ENCODE data around the gene LEF1.
A peak's percentile ranks its signal among the peaks of the same experiment; 100 is the strongest.

The LEF1 gene

DNA sequence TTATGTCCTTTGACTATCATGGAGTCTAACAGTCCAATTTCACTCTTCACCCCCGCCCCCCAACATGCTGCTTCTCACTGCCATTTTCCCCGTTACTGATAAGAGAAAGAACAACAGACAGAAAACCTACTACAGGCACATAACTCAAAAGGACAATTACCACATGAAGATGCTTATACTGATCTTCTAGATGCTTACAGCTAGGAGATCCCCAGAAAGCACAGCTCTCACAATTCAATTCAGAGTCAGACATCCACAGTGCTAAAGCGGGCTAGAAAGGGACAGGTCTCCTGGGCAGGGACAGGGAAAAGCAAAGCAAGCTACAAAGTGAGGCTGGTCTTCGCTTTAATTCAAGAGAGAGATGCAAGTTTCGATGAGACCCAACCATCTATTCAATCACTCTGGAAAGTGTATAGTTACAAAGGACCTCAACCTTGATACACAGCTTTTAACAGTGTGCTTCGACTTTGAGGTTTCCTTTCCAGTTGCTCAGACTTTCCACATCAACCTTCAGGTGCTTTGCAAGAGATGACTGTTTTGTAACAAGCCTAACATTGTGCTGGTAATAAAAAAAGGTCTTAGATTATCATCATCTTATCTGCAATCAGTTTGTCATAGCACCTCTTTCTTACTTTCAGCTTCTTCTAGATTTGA, 60.9 kb downstream of the LEF1 start:
- H3K36me3 Mint-ChIP-seq, result peaks cover 70% of the 10 kb centered on the region
- H3K4me1 Mint-ChIP-seq, result peaks cover 92% of the 10 kb centered on the region
- DNase-seq, result peak; percentile 61
- H3K27me3 Mint-ChIP-seq, result no peaks in the 10 kb centered on the region
- no peaks in the 10 kb centered on the region for H3K9me3 Mint-ChIP-seq
- H3K4me3 Mint-ChIP-seq, result peak overlapping the region; percentile 58
- H3K27ac Mint-ChIP-seq, result peak overlapping the region; percentile 94
- CTCF ChIA-PET, result interaction anchor here (0.7 to 2.1 kb wide), 11 partner anchors 10 to 402 kb away, joined by 3 to 9 read pairs (median 3); no protein-coding TSS in a partner anchor

DNA sequence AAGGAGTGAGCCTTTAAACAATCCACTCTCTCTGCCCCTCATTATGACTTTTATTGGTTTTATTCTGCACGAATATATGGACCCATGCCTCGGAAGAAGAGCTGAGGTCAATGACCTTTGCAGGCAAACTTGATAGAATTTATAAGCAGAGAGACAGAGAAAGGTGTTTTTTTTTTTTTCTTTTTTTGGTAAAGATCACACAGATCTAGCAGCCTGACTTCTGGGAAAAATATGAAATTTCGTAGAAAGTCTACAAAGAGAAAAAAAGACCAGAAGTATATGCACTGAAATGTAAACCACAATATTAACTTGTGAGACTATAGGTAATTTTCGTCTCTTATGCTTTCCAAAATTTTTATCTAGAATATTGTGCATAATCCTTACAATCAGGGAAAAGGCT, 61.6 kb downstream of the LEF1 start:
- H3K27ac Mint-ChIP-seq, result peak overlapping the region; percentile 94
- H3K36me3 Mint-ChIP-seq, result peaks cover 71% of the 10 kb centered on the region
- DNase-seq, result no peak
- H3K4me1 Mint-ChIP-seq, result peaks cover 92% of the 10 kb centered on the region
- no peaks in the 10 kb centered on the region for H3K9me3 Mint-ChIP-seq
- CTCF ChIA-PET, result interaction anchor here (0.7 to 2.1 kb wide), 6 partner anchors 9 to 77 kb away, joined by 3 to 9 read pairs (median 4); no protein-coding TSS in a partner anchor
- H3K4me3 Mint-ChIP-seq, result peak overlapping the region; percentile 18
- no peaks in the 10 kb centered on the region for H3K27me3 Mint-ChIP-seq

DNA sequence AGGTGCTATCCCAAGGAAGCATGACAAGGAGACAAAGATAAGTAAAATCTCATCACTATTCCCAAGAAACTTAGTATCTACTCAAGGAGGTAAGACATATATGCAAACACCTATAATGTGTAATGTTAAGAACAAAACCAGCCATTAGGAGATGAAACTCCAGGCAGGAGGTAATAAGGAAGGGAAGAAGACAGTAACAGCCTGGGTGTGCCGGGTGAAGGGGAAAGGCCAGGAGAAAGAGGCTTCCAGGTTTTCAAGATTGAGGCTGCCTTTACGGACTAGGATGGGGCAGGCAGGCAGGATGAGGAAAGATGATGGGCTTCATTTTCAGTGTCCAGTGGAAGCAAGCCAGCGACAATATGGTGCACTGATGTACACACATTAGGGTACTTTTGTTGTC, 62.5 kb downstream of the LEF1 start:
- Mint-ChIP-seq H3K9me3 (no peaks in the 10 kb centered on the region), H3K36me3 (peaks cover 72% of the 10 kb centered on the region), H3K4me1 (peaks cover 92% of the 10 kb centered on the region), H3K4me3 (peak overlapping the region; percentile 18), H3K27me3 (no peaks in the 10 kb centered on the region), H3K27ac (peak overlapping the region; percentile 94)
- DNase-seq, result no peak
- CTCF ChIA-PET, result interaction anchor here (0.7 kb wide), 1 partner anchor 63 kb away, joined by 3 read pairs; no protein-coding TSS in a partner anchor

DNA sequence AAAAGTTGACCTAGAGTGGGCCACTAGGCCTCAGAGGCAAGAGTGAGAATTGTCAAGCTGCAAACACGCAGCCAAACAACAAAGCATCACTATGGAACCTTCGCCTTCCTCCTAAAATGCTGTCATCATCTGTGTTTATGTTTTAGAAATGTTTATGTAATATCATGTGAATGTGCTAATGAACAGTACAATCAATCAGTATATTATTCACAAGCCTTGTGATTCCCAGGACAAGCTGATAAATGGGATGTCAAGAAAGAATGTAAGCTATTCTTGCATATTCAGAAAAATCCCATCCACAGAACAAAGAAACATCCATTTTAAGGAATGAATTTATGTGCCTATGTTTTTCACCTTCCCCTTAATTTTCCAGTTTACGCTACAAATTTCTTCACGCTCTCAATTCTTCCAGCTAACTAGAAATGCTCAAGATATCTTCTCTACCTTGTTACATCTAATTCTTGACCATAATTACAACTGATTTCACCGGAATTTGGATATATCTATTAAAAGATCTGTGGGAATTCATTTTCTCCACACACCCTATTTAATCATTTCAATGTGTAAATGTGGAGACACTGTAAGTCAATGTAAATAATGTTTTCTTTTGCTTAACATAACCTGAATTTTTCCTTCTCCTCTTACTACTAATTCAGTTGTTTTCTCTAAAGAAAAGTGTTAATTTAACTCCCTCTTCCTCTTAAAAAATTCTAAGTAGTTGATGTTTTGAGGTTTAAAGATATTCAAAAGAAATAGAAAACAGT, 65.5 kb downstream of the LEF1 start:
- peaks cover 87% of the 10 kb centered on the region for H3K4me1 Mint-ChIP-seq
- no peaks in the 10 kb centered on the region for H3K27me3 Mint-ChIP-seq
- no peak overlapping the region for H3K4me3 Mint-ChIP-seq
- CTCF ChIA-PET, result interaction anchor here (0.6 to 1.1 kb wide), 3 partner anchors 8 to 501 kb away, joined by 3 to 5 read pairs (median 4); no protein-coding TSS in a partner anchor
- H3K36me3 Mint-ChIP-seq, result peaks cover 64% of the 10 kb centered on the region
- H3K9me3 Mint-ChIP-seq, result no peaks in the 10 kb centered on the region
- DNase-seq, result no peak
- peak overlapping the region; percentile 66 for H3K27ac Mint-ChIP-seq

DNA sequence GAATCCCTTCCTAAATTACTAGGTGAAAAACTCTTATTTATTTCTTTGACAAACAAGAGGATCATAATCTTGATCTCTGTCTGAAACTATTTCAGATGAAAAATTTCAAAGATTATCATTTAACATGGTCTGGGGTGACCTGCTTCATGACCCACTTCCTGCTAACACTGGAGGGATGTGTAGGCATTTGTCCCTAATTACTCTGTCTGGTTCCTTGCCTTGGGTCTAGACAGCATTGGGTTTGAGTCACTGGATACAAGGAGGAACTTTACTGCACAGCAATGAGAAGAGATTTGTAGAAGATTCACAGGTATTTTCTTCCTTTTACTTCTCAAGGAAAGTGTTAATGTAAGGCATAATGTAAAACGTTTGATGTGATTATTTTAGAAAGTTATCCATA, 67.9 kb downstream of the LEF1 start:
- Mint-ChIP-seq H3K27ac (peak overlapping the region; percentile 71), H3K4me3 (no peak overlapping the region), H3K36me3 (peaks cover 77% of the 10 kb centered on the region), H3K9me3 (no peaks in the 10 kb centered on the region), H3K27me3 (no peaks in the 10 kb centered on the region), H3K4me1 (peaks cover 89% of the 10 kb centered on the region)
- CTCF ChIA-PET, result interaction anchor here (1.5 to 2.4 kb wide), 2 partner anchors 70 to 81 kb away, joined by 3 to 8 read pairs; no protein-coding TSS in a partner anchor
- no peak for DNase-seq

DNA sequence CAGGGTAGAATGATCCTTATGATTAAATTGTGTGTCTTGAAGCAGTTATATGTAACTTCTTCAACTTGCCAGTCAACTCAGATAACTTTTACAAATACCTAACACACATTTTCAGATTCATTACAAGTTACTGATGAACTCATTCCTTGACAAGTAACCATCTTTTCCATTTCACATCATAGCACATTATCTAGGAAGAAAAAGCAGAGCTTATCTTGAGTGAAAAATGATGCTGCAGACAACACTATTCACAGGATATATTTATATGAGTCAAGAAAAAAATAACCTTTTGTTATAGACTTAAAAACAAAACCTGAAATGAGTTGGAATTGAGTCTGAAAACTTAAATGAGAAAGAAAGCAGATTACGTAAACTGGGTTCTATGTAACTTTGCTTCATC, 68.9 kb downstream of the LEF1 start:
- CTCF ChIA-PET, result interaction anchor here (1.5 to 2.4 kb wide), 3 partner anchors 28 to 80 kb away, joined by 3 to 8 read pairs (median 4); no protein-coding TSS in a partner anchor
- Mint-ChIP-seq H3K27ac (no peak overlapping the region), H3K27me3 (no peaks in the 10 kb centered on the region), H3K9me3 (no peaks in the 10 kb centered on the region), H3K36me3 (peaks cover 83% of the 10 kb centered on the region), H3K4me3 (no peak overlapping the region), H3K4me1 (peaks cover 91% of the 10 kb centered on the region)
- no peak for DNase-seq

DNA sequence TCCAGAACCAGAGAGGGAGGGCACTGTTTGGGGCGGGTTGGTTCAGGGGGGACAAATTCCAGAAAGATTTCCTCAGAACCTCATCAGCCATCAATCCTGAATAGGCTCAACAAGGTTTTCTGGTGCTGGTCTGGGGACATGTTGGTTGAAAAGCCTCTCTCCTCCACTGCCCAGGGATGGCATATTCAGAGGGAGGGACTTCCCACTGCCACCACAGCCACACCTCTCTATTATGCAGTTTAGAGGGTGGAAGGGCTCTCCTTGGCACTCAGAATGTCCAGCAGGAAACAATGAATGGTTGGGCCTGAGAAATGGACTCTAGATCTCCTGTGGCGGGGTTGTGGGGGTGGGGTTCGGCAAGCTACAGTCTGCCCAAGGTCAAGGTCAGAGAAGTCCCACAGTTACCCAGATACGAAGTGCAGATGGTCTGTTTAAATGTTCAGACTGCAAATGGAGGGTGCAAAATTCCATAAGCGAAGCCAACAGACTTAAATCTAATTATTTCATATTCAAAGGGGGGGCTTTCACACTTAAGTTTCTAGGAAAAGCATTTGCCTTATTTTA, 70.7 kb downstream of the LEF1 start:
- Mint-ChIP-seq H3K4me1 (peaks cover 93% of the 10 kb centered on the region), H3K27me3 (no peaks in the 10 kb centered on the region), H3K4me3 (no peak overlapping the region), H3K27ac (peak overlapping the region; percentile 76), H3K9me3 (no peaks in the 10 kb centered on the region), H3K36me3 (peaks cover 85% of the 10 kb centered on the region)
- DNase-seq, result no peak
- CTCF ChIA-PET, result interaction anchor here (0.7 to 1.0 kb wide), 4 partner anchors 9 to 17 kb away, joined by 3 to 4 read pairs (median 4); no protein-coding TSS in a partner anchor

DNA sequence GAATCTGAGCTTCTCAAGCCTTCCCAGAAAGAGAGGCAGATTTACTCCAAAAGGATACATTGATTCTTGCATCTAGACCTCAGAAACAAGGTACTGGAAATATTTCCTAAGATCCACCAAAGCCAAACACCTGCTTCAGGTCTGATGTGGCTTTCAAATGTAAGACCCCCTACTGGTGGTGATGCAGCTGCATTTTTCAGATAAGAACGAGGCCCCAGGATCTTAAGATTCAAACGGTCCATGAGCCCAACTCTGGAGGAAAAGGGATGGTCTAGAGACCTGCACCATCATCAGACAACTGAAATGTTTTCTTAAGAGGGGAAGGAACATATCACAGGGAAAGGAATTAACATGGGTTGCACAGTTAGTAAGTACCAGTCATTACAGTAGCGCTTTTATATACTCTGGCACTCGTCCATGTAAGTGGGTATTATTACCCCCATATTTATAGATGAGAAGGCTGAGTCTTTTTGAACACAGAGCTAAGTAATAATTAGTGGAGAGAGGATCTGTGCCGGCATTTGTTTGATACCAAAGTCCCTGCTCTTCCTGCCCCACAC, 73.7 kb downstream of the LEF1 start:
- peak overlapping the region; percentile 60 for H3K27ac Mint-ChIP-seq
- H3K27me3 Mint-ChIP-seq, result no peaks in the 10 kb centered on the region
- H3K9me3 Mint-ChIP-seq, result no peaks in the 10 kb centered on the region
- no peak for DNase-seq
- peaks cover 86% of the 10 kb centered on the region for H3K4me1 Mint-ChIP-seq
- peaks cover 69% of the 10 kb centered on the region for H3K36me3 Mint-ChIP-seq
- CTCF ChIA-PET, result interaction anchor here (0.9 to 1.5 kb wide), 6 partner anchors 8 to 87 kb away, joined by 3 to 4 read pairs (median 3); no protein-coding TSS in a partner anchor
- no peak overlapping the region for H3K4me3 Mint-ChIP-seq

DNA sequence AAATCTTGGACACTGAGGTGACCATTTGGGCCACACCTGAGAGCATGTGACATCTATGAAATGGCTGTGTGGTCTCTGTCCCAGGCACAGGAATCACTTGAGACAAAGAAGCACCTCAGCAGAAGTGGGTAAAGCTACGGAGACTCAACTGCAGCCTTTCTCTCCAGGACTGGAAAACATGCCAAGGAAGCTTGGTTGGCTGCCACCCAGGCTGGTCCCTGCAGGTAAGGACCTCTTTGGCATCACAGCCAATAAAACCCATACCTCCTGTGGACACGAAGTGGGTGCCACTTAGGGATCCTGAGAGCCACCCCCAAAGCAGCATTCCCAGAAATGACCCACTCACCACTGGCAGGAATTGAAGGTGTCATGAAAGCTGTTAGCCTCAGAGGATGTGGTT, 74.6 kb downstream of the LEF1 start:
- no peaks in the 10 kb centered on the region for H3K27me3 Mint-ChIP-seq
- peaks cover 71% of the 10 kb centered on the region for H3K36me3 Mint-ChIP-seq
- H3K27ac Mint-ChIP-seq, result peak overlapping the region; percentile 57
- CTCF ChIA-PET, result interaction anchor here (0.8 to 1.6 kb wide), 7 partner anchors 11 to 88 kb away, joined by 3 to 7 read pairs (median 3); no protein-coding TSS in a partner anchor
- H3K9me3 Mint-ChIP-seq, result no peaks in the 10 kb centered on the region
- peaks cover 86% of the 10 kb centered on the region for H3K4me1 Mint-ChIP-seq
- DNase-seq, result no peak
- H3K4me3 Mint-ChIP-seq, result no peak overlapping the region

DNA sequence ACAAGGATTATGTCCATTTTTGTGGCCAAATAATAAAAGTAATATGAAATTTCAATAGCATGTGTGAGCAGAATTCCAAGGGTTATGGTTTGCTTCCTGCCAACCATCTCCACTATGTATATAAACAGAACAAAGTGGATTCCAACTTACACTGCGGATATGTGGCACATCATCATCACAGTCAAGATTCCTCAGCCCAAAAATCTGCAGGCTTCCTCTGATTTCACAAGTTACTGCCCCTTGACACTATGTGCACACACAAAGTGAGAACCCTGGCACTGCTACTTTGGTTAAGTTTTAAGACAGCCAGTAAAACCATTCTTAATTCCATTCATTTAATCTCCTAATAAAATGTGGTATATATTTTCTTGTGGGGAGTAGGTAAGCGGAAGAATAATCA, 76.4 kb downstream of the LEF1 start:
- H3K9me3 Mint-ChIP-seq, result no peaks in the 10 kb centered on the region
- peaks cover 83% of the 10 kb centered on the region for H3K4me1 Mint-ChIP-seq
- CTCF ChIA-PET, result interaction anchor here (1.0 kb wide), 2 partner anchors 13 to 17 kb away, joined by 3 read pairs; no protein-coding TSS in a partner anchor
- DNase-seq, result no peak
- H3K4me3 Mint-ChIP-seq, result no peak overlapping the region
- H3K36me3 Mint-ChIP-seq, result peaks cover 74% of the 10 kb centered on the region
- H3K27me3 Mint-ChIP-seq, result no peaks in the 10 kb centered on the region
- peak overlapping the region; percentile 33 for H3K27ac Mint-ChIP-seq

DNA sequence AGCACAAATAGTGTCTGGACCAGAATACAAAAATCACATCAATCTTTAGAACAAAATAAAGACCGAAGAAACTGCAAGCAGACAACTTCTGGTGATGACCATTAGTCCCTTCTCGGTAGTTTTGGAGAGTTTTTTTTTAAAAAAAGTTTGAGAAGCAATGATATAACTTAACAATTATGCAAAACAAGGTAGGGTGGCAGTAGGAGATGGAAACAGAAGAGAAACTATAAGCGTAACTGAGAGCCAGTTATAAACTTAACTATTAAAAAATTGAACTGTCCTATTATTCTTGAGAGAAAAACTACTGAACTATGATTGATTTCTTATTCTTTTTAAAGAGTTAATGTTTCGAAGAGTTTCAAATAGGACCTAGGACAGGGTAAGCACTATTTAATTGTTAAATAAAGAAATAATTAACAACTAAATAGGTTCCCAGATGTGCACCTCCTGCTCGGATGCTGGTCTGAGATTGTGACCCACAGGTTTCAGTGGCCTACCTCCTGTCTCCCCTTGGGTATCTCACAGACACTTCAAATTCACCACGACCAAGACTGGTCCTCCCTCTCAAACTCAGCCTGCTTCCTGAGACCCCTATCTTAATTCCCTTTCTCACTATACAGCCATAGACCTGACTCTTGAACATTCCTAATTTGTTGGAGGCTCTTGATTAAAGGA, 81.3 kb downstream of the LEF1 start:
- CTCF ChIA-PET, result interaction anchor here (1.0 to 1.6 kb wide), 2 partner anchors 10 to 41 kb away, joined by 3 to 4 read pairs; no protein-coding TSS in a partner anchor
- H3K36me3 Mint-ChIP-seq, result peaks cover 73% of the 10 kb centered on the region
- H3K9me3 Mint-ChIP-seq, result no peaks in the 10 kb centered on the region
- H3K4me1 Mint-ChIP-seq, result peaks cover 63% of the 10 kb centered on the region
- H3K27ac Mint-ChIP-seq, result peak overlapping the region; percentile 67
- no peaks in the 10 kb centered on the region for H3K27me3 Mint-ChIP-seq
- DNase-seq, result no peak
- no peak overlapping the region for H3K4me3 Mint-ChIP-seq

DNA sequence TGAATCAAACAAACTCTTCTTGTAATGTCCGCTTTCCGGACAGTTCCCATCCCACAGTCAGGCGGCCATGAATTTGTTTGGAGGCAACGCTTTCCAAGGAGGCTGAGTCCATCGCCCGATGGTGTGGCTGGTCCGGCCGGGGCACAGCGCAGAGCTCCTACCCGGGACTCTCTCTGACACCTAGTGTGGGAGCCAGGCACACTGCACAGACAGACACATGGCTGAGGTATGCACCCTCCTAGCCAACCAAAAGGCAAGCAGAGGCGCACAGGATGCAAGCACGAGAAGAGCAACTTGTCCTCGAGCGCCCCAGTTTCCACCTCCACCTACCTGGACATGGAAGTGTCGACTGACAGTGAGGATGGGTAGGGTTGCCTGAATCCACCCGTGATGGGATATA, 87.5 kb downstream of the LEF1 start:
- Mint-ChIP-seq H3K4me1 (peaks cover 68% of the 10 kb centered on the region), H3K4me3 (peak overlapping the region; percentile 16)

DNA sequence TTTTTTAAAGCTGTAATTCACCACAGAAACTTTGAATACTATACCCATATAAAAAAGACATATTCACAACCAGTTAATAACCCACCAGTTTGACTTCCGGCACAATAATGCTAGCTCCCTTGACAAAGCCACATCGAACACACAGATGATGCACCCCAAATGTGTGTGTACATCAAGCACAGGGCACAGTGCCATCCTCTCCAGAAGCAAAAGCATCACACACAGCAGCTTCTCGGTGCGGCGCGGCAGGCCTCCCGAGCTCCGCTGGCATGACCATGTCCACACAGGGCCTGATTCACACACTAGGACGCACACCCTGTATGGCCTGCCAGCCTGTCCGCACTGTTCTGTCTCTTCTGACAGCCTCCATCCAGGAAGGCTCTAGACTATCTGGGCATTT, 88.0 kb downstream of the LEF1 start:
- Mint-ChIP-seq H3K4me3 (peak overlapping the region; percentile 16), H3K27ac (peak overlapping the region; percentile 87), H3K36me3 (peaks cover 73% of the 10 kb centered on the region), H3K9me3 (no peaks in the 10 kb centered on the region), H3K27me3 (no peaks in the 10 kb centered on the region), H3K4me1 (peaks cover 68% of the 10 kb centered on the region)
- DNase-seq, result peak; percentile 67
- CTCF ChIA-PET, result interaction anchor here (0.8 to 1.3 kb wide), 6 partner anchors 13 to 50 kb away, joined by 3 to 7 read pairs (median 4); no protein-coding TSS in a partner anchor

More for the DNA sequence above, 87.5 kb downstream of the LEF1 start:
- CTCF ChIA-PET, result interaction anchor here (1.2 to 1.3 kb wide), 4 partner anchors 16 to 51 kb away, joined by 3 to 5 read pairs (median 4); no protein-coding TSS in a partner anchor
- Mint-ChIP-seq H3K27ac (peak overlapping the region; percentile 87), H3K27me3 (no peaks in the 10 kb centered on the region), H3K36me3 (peaks cover 76% of the 10 kb centered on the region), H3K9me3 (no peaks in the 10 kb centered on the region)
- peak; percentile 52 for DNase-seq
